ENCODE results near the gene RECK.

Gene RECK

DNA sequence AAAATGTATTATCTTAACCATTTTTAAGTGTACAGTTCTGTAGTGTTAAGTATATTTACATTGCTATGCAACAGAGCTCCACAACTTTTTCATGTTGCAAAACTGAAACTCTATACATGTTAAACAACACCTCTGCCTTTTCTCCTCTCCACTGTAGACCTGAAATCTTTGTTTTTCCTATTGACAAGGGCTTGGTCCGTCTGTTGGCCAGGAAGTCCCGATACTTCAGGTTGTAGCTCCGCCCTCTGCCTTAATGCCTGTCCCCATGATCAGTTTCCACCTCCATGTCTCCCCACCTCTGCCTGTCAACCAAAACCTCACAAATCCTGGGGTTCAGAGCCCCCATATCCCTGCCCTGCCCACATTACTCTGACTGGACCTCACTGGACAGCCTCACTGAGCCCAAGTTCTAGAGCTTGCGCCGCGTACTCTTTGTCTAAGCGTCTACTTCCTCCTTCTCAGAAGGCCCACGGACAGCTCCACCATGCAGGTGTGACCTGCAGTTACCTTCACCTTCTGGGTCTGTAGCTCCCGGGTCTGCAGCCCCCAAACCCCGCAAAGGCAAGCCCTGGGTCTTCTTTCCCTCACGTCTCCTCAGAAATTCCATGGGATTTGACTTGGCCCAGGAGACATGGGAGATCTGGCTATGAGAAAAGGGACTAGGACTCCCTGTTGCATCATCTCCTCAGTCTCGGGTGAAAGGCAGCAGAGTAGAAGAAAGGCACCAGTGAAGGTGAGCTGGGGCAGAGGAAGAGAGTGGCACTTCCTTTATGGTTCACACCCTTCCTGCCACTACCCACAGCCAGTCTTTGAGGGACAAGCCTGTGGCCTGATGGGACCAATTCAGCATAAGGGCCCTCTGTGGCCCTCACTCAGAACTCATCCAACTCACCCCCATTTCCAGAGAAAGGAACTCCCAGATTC lies 107.9 kb downstream of the RECK start:
- CTCF ChIA-PET, result interaction anchor here (0.7 kb wide), 1 partner anchor 21 kb away, joined by 3 read pairs; no protein-coding TSS in a partner anchor
- no peak for TF ChIP-seq CTCF (conservative IDR thresholded peaks at IDR 0.05; ENCODE audit: low read depth)
- POLR2A ChIA-PET (ENCODE audit: low non-redundant PET), result no interaction called here
- H3K27ac ChIP-seq, result no peak overlapping the region
- DNase-seq (ENCODE audit: low spot score), result no peak

GRCh38 chr9:36145970-36146369 lies 109.3 kb downstream of the RECK start:
- no peak for DNase-seq (ENCODE audit: low spot score)
- no peak overlapping the region for H3K27ac ChIP-seq
- POLR2A ChIA-PET (ENCODE audit: low non-redundant PET), result no interaction called here
- no peak for TF ChIP-seq CTCF (conservative IDR thresholded peaks at IDR 0.05; ENCODE audit: low read depth)
- CTCF ChIA-PET, result no interaction called here

DNA sequence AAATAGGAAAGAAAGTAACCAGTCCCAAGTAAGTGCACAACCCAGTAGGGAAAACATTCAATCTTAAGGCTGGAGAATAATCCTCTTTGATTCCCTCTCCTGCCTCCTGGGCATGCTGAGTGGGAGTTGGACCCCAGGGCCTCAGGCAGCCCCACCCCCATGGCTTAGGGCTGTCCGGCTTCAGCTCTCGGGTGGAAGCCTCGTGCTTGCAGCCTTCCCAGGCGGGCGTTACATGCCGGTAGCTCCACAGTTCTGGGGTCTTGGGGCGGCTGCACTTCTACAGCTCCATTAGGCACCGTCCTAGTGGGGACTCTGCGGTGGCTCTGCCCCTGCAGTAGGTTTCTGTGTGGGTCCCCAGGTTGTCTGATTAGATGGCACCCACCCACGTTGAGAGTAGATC lies 109.9 kb downstream of the RECK start:
- DNase-seq (ENCODE audit: low spot score), result no peak
- TF ChIP-seq CTCF (conservative IDR thresholded peaks at IDR 0.05; ENCODE audit: low read depth), result no peak
- CTCF ChIA-PET, result no interaction called here
- no peak overlapping the region for H3K27ac ChIP-seq
- POLR2A ChIA-PET (ENCODE audit: low non-redundant PET), result no interaction called here

DNA sequence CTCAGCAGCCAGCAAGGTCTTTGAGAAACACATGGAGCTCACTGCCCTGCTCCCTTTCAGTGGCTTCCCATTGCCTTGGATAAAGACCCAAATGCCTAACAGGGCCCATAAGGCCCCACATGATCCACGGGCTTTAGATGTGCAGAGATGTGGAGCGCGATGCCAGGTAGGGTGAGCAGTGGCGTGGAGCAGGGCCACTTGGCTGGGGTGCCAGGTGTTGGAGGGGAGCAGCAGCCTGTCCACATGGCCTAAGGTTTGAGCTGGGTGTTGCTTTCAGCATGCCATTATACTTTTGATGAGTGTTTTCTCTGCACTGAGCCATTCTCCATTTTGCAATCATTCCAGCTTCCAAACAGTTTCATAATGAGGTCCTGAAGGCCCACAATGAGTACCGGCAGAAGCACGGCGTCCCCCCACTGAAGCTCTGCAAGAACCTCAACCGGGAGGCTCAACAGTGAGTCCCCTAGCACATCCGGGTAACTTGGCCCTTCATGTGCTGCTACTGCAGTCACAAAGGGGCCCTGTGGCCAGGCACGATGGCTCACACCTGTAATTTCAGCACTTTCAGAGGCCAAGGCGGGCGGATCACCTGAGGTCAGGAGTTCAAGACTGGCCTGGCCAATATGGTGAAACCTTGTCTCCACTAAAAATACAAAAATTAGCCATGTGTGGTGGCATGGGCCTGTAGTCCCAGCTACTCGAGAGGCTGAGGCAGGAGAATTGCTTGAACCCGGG lies 110.9 kb downstream of the RECK start:
- DNase-seq (ENCODE audit: low spot score), result no peak
- peak overlapping the region; percentile 68; the same call in 1 of the 2 replicates for H3K27ac ChIP-seq
- CTCF ChIA-PET, result interaction anchor here (1.0 kb wide), 1 partner anchor 19 kb away, joined by 3 read pairs; no protein-coding TSS in a partner anchor
- POLR2A ChIA-PET (ENCODE audit: low non-redundant PET), result no interaction called here
- TF ChIP-seq CTCF (conservative IDR thresholded peaks at IDR 0.05; ENCODE audit: low read depth), result no peak

DNA sequence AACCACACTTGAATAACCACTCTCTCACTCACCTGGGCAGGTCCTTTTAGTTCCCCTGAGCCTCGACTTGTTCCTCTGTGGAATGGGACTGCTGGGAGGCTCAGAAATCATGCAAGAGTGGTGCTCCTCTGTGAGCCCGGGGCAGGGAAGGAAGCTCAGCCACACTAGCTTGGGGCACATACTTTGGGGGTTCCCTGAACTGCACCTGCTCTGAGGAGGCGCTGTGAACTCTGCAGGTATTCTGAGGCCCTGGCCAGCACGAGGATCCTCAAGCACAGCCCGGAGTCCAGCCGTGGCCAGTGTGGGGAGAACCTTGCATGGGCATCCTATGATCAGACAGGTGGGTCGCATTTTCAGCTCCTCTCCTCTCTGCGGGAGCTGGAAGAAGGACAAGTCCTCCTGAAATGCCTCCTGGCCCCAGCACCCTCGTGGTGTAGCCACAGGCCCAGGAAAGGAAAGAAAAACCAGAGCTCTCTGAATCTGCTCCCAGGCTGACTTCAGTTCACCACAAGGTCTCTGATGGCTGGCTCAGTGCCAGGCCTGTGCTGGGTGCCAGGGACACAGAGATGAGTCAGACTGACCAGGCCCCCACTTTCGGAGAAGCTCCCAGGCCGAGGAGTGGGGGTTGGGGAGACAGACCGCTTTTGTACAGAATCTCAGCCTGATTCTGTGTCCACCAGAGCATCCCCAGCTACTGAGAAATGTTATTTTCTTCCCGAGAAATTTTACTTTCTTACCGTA lies 111.8 kb downstream of the RECK start:
- peak; percentile 97 for DNase-seq (ENCODE audit: low spot score)
- ChIA-PET CTCF (interaction anchor here (1.0 kb wide), 1 partner anchor 17 kb away, joined by 3 read pairs; no protein-coding TSS in a partner anchor), POLR2A (ENCODE audit: low non-redundant PET) (no interaction called here)
- TF ChIP-seq CTCF (conservative IDR thresholded peaks at IDR 0.05; ENCODE audit: low read depth), result no peak
- peak overlapping the region; percentile 68 for H3K27ac ChIP-seq

DNA sequence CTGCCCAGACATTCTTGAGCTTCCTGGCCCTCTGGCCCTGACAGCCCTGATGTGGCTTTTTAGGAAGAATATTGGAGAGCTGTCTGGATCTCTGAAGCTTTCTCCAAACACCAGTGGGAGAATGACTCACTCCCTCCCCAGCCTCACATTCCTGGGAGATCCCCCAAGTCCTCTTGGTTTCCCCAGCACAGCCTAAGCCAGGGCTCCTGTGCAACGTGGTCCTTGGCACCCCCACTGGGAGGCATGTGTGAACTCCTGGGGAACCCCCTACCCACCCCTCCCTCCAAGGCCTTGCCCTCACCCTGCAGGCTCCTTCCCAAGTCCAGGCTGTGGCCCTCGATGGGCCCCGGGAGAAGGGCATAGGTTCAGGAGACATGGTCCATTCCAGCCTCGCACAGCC lies 112.5 kb downstream of the RECK start:
- peak; percentile 61 for DNase-seq (ENCODE audit: low spot score)
- TF ChIP-seq CTCF (conservative IDR thresholded peaks at IDR 0.05; ENCODE audit: low read depth), result no peak
- H3K27ac ChIP-seq, result peak overlapping the region; percentile 68
- ChIA-PET CTCF (no interaction called here), POLR2A (ENCODE audit: low non-redundant PET) (no interaction called here)
